Endodermal cell (in vitro differentiated cells): ENCODE results near the gene SEPHS2. TPM values are rescaled to one million over a fixed set of nuclear protein-coding genes. Genes with fewer than 3 reads are reported as not detected.

ENCODE experiments used
- DNase-seq: peaks from one replicate; pipeline ENCODE4 v3.0.0-alpha.2; 2017
- H3K27ac ChIP-seq: 2 replicates; pipeline ENCODE4 v1.5.1; 2013; ENCODE audit warnings: mild to moderate bottlenecking, low read depth, low read length, moderate library complexity
- H3K27me3 ChIP-seq: 2 replicates; pipeline ENCODE4 v1.6.1; 2013; ENCODE audit warnings: mild to moderate bottlenecking, low read length, moderate library complexity; ENCODE audit not compliant: insufficient read depth, control insufficient read depth, poor library complexity, severe bottlenecking
- H3K36me3 ChIP-seq: 2 replicates; pipeline ENCODE4 v1.7.0; 2013; ENCODE audit warnings: mild to moderate bottlenecking, low read length, moderate library complexity; ENCODE audit not compliant: control insufficient read depth, insufficient read depth
- H3K4me1 ChIP-seq: one replicate; pipeline ENCODE4 v1.7.0; 2013; ENCODE audit warnings: low read length; ENCODE audit not compliant: control insufficient read depth, insufficient read depth
- H3K4me3 ChIP-seq: 2 replicates; pipeline ENCODE4 v1.5.1; 2013; ENCODE audit warnings: mild to moderate bottlenecking, low read length, moderate library complexity
- H3K9ac ChIP-seq: 2 replicates; pipeline ENCODE4 v1.6.1; 2013; ENCODE audit warnings: mild to moderate bottlenecking, low read length, moderate library complexity; ENCODE audit not compliant: poor library complexity, severe bottlenecking; ENCODE audit errors: extremely low read depth
- H3K9me3 ChIP-seq: 2 replicates; pipeline ENCODE4 v1.6.1; 2013; ENCODE audit warnings: mild to moderate bottlenecking, low read length, moderate library complexity; ENCODE audit not compliant: control insufficient read depth
- H3K27ac Mint-ChIP-seq: 2 replicates; pipeline ENCODE4 v1.8.0; 2020; ENCODE audit warnings: mixed read lengths
- H3K27me3 Mint-ChIP-seq: 2 replicates; pipeline ENCODE4 v1.8.0; 2021; ENCODE audit warnings: mild to moderate bottlenecking, mixed read lengths; ENCODE audit not compliant: insufficient read depth
- H3K36me3 Mint-ChIP-seq: 2 replicates; pipeline ENCODE4 v1.8.0; 2020; ENCODE audit warnings: low read depth, mixed read lengths
- H3K4me1 Mint-ChIP-seq: 2 replicates; pipeline ENCODE4 v1.8.0; 2020; ENCODE audit warnings: mixed read lengths
- H3K4me3 Mint-ChIP-seq: 2 replicates; pipeline ENCODE4 v1.8.0; 2020; ENCODE audit warnings: mild to moderate bottlenecking, moderate library complexity, mixed read lengths
- H3K9me3 Mint-ChIP-seq: 2 replicates; pipeline ENCODE4 v1.8.0; 2020; ENCODE audit warnings: mild to moderate bottlenecking, mixed read lengths
- WGBS, 2 experiments: methylation state at CpG; one replicate each; pipeline versions ENCODE4 v1.1.5 to v1.1.7; 2013; ENCODE audit warnings: missing lambda C conversion rate in 2 of 2, mixed read lengths in 1 of 2; ENCODE audit not compliant: insufficient coverage in 1 of 2, insufficient read length in 1 of 2; 5-methylcytosine and 5-hydroxymethylcytosine counted together
- total RNA-seq, 2 donors: library from RNA; stranded (reverse); fragmentation: NEBNext Ultra II Directional in 1 of 2; extraction: Animal tissue kit (Norgen Biotek cat#: 25700) in 1 of 2; gene quantifications; 2 replicates in 1 of 2; 3 replicates in 1 of 2; pipeline ENCODE4 v1.2.1, GENCODE V29; 2021
- TF ChIP-seq, protein P1 (sequence below): fragments of 200-600 bp; sonication (generic); conservative IDR thresholded peaks from 2 replicates; pipeline ENCODE4 v1.5.0; 2021; ENCODE audit warnings: antibody characterized with exemption, mild to moderate bottlenecking

Gene SEPHS2
- total RNA-seq, 2 donors from 2014 or later, result 35.7 to 37.5 TPM

DNA sequence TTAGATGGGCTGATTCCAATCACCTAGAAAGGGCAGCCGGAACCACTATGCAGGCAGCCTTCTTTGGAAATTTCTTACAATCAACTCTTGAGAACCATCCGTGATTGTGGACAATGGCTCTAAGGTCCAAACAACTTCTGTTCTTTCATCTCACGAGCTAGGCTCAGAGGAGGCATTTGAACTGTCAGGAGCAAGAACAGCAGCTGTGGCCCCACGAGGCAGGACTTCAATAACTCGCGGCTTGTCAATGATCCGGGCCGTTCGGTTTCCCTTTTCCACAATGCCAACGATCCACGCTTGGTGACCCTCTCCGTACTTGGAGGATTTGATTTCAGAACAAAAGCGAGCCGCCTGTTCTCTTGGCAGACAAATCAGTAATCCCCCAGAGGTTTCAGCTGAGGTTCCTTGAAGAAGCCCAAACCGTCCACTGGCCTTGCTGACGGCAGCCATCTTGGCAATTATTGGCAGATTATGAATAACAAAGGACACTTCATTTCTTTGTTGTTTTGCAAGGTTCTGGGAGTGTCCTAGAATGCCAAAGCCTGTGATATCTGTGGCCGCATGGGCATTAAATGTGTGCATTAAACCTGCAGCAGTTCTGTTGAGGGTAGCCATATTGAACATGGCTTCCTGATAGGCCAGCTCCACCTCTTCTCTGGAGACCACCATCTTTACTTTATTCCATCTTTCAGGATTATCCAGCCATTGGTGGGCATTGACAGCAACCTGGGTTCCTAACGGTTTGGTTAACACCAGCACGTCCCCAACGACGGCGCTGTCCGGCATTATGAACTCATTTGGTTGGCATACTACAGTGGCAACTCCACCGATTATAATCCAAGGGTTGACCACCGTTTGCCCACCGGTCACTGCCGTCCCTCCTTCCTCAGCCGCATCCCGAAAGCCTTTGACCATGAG lies 1.2 kb downstream of the SEPHS2 start:
- H3K36me3 Mint-ChIP-seq, result peaks cover 21% of the 10 kb centered on the region
- 94 to 98% methylated on average over 28 to 29 of the region's 29 CpGs for WGBS, 2 experiments
- Histone ChIP-seq H3K4me3 (peak overlapping the region; percentile 82), H3K9me3 (peaks cover 9% of the 10 kb centered on the region), H3K36me3 (peaks cover 14% of the 10 kb centered on the region), H3K27ac (no peak overlapping the region), H3K27me3 (no peaks in the 10 kb centered on the region), H3K4me1 (peaks cover 3% of the 10 kb centered on the region), H3K9ac (peak overlapping the region; percentile 89)
- TF ChIP-seq, protein P1, sequence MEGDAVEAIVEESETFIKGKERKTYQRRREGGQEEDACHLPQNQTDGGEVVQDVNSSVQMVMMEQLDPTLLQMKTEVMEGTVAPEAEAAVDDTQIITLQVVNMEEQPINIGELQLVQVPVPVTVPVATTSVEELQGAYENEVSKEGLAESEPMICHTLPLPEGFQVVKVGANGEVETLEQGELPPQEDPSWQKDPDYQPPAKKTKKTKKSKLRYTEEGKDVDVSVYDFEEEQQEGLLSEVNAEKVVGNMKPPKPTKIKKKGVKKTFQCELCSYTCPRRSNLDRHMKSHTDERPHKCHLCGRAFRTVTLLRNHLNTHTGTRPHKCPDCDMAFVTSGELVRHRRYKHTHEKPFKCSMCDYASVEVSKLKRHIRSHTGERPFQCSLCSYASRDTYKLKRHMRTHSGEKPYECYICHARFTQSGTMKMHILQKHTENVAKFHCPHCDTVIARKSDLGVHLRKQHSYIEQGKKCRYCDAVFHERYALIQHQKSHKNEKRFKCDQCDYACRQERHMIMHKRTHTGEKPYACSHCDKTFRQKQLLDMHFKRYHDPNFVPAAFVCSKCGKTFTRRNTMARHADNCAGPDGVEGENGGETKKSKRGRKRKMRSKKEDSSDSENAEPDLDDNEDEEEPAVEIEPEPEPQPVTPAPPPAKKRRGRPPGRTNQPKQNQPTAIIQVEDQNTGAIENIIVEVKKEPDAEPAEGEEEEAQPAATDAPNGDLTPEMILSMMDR, result no peak
- peak overlapping the region; percentile 74 for H3K4me3 Mint-ChIP-seq
- peaks cover 16% of the 10 kb centered on the region for H3K27me3 Mint-ChIP-seq
- H3K9me3 Mint-ChIP-seq, result peaks cover 12% of the 10 kb centered on the region
- DNase-seq, result no peak
- peaks cover 5% of the 10 kb centered on the region for H3K4me1 Mint-ChIP-seq
- no peak overlapping the region for H3K27ac Mint-ChIP-seq

DNA sequence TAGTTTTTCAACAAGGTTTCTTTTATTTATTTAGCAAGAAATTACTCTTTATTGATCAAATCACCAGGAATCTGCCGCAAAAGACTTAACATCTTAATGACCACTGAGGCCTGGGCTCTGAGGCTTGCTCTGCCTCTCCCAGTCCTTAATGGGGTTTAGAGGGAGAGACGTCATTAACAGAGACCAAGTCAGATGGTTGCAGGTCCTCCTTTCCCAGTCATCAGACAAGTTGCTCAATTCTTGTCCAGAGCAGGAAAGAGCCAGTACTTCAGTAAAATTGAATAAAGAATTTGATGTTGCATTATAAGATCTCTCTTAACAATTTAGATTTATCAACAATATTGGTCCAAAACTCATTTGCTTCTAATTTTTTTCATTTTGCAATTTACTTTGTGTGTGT lies 2.0 kb downstream of the SEPHS2 start:
- peaks cover 14% of the 10 kb centered on the region for H3K36me3 ChIP-seq
- TF ChIP-seq, protein P1, result no peak
- peaks cover 9% of the 10 kb centered on the region for H3K9me3 ChIP-seq
- H3K9ac ChIP-seq, result no peak overlapping the region
- Mint-ChIP-seq H3K4me1 (peaks cover 5% of the 10 kb centered on the region), H3K27me3 (peaks cover 16% of the 10 kb centered on the region), H3K36me3 (peaks cover 21% of the 10 kb centered on the region), H3K9me3 (peaks cover 14% of the 10 kb centered on the region), H3K27ac (no peak overlapping the region), H3K4me3 (no peak overlapping the region)
- peak overlapping the region; percentile 82 for H3K4me3 ChIP-seq
- H3K27me3 ChIP-seq, result no peaks in the 10 kb centered on the region
- DNase-seq, result no peak
- WGBS, 2 experiments, result 98 to 100% methylated on average over 1 to 2 of the region's 2 CpGs
- peaks cover 3% of the 10 kb centered on the region for H3K4me1 ChIP-seq
- no peak overlapping the region for H3K27ac ChIP-seq

DNA sequence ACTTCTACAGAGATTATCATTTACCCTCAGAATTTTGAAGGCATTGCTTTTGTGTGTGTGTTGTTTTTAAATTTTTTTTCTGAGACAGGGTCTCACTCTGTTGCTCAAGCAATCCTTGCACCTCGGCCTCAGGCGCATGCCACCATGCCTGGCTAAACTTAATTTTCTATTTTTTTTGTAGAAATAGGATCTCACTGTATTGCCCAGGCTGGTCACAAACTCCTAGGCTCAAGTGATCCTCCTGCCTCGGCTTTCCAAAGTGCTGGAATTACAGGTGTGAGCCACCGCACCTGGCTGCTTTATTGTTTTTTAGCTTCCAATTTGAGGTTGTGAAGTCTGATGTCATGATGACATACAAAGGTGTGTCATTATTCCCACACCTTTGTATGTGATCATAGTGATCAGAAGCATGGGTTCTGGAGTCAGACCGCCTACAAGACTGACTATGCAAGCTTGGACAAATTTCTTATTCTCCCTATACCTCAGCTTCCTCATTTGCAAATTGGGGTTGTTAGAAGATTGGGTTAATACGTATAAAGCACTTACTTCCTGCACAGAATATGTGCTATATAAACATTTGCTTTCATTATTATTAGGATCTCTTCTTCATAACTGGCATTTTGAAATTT lies 5.8 kb downstream of the SEPHS2 start:
- Histone ChIP-seq H3K36me3 (peaks cover 14% of the 10 kb centered on the region), H3K27ac (no peak overlapping the region), H3K4me1 (peaks cover 2% of the 10 kb centered on the region), H3K27me3 (no peaks in the 10 kb centered on the region), H3K9ac (no peak overlapping the region), H3K4me3 (no peak overlapping the region), H3K9me3 (peaks cover 8% of the 10 kb centered on the region)
- Mint-ChIP-seq H3K4me1 (peaks cover 3% of the 10 kb centered on the region), H3K9me3 (peaks cover 9% of the 10 kb centered on the region), H3K27ac (no peak overlapping the region), H3K4me3 (no peak overlapping the region), H3K27me3 (peaks cover 16% of the 10 kb centered on the region), H3K36me3 (peaks cover 19% of the 10 kb centered on the region)
- 93 to 98% methylated on average over 5 of the region's 6 CpGs for WGBS, 2 experiments
- DNase-seq, result no peak
- TF ChIP-seq, protein P1, result no peak
